Heart left ventricle (tissue), 13 donors: ENCODE data around the gene GGA2.

Experiments used
- CTCF ChIP-seq, 12 donors: fragments of 200-600 bp; sonication (generic) in 4 of 12; IDR thresholded peaks; one replicate each; pipeline versions ENCODE4 v1.5.0 to v1.8.0; 2018 to 2022; ENCODE audit warnings: antibody characterized with exemption in 12 of 12, mild to moderate bottlenecking in 5 of 12
- POLR2A ChIP-seq, 2 donors: fragments of 450-650 bp; IDR thresholded peaks; one replicate each; pipeline ENCODE4 v1.6.1; 2017; ENCODE audit warnings: antibody characterized with exemption in 2 of 2, mild to moderate bottlenecking in 2 of 2, moderate library complexity in 2 of 2
- donor health status: ischemic (EF 13 %, LVEDD 7.1; RV severe dilation, severe dysfunction).
- donor health status: DM: no; HTN: yes; CAD: no.
- donor health status: DM: no; HTN: no; CAD: no.
- donor health status: ischemic (EF 25% LVEDD 6.9; RV normal size, moderate dysfunction).
- donor health status: ischemic (EF 25% LVEDD 5.7; RV mildly dilated, moderate dysfunction).
- donor health status: ischemic (EF 35%, LVEDD 5.7; RV mildly dilated, moderate dysfunction).
- donor health status: nonischemic (EF 11% LVEDD 7.7; RV severe dilation, severe dysfunction).
- donor health status: DM: yes; HTN: yes; CAD: no.
- donor health status: PGD.
- donor health status: ischemic (EF 29% LVEDD 5.4; RV normal size, mild dysfunction).
- donor health status: nonischemic (EF 23%, LVEDD 6.1; RV moderate dilation, normal function).

- no peak for TF ChIP-seq CTCF (IDR thresholded peaks at IDR 0.05)
- no peak for TF ChIP-seq POLR2A (IDR thresholded peaks at IDR 0.05)
Observed at GRCh38 chr16:23478566-23478965, 31.7 kb downstream of the GGA2 start.
